HG03457 (cell line): ENCODE measurements around the gene RENBP.

ENCODE experiments used
- ATAC-seq: cut with Tn5 transposase; IDR thresholded peaks from one replicate; pipeline ENCODE4 v1.9.1; 2021; ENCODE audit warnings: moderate number of reproducible peaks; ENCODE audit not compliant: unreplicated experiment

The RENBP gene

DNA sequence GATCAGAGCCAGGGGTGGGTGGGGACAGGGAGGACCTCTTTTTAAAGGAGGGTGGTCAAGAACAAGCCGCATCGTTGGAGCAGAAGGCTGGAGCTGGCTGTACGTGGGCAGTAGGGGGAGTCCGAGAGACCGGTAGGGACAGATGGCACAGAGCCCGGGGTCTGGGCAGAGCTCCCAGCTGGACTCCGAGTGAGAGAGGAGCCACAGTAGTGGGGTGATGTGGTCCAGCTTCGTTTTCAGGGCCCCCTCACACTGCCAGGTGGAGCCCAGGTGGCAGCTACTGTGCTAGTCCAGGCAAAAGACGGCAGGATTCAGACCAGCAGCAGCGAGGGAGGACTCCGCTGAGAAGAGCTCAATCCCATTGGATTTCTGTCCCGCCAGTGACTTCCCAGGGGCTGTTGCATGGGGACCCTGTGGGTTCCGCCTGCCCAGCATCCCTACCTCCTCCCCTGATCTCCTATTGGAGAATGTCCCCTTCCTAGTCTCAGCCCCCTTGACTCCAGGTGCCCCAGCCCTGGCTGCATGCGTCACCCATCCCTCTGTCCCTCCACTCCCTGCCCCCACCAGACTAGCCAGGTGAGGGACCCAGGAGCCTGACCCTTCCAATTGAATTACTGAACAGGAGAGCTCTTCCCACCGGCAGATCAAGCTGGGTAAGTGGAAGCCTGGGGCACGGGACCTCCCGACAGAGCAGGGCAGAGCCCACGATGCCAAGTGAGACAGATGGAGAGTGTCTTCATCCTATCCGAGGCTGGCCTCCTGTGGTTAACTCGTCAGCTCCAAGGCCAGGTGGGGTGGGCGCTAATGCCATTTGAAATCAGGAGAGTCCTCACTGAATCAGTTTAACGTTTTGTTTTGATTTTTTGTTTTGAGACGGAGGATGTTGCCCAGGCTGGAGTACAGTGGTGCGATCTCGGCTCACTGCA lies 21.2 kb downstream of the RENBP start:
- ATAC-seq = no peak

DNA sequence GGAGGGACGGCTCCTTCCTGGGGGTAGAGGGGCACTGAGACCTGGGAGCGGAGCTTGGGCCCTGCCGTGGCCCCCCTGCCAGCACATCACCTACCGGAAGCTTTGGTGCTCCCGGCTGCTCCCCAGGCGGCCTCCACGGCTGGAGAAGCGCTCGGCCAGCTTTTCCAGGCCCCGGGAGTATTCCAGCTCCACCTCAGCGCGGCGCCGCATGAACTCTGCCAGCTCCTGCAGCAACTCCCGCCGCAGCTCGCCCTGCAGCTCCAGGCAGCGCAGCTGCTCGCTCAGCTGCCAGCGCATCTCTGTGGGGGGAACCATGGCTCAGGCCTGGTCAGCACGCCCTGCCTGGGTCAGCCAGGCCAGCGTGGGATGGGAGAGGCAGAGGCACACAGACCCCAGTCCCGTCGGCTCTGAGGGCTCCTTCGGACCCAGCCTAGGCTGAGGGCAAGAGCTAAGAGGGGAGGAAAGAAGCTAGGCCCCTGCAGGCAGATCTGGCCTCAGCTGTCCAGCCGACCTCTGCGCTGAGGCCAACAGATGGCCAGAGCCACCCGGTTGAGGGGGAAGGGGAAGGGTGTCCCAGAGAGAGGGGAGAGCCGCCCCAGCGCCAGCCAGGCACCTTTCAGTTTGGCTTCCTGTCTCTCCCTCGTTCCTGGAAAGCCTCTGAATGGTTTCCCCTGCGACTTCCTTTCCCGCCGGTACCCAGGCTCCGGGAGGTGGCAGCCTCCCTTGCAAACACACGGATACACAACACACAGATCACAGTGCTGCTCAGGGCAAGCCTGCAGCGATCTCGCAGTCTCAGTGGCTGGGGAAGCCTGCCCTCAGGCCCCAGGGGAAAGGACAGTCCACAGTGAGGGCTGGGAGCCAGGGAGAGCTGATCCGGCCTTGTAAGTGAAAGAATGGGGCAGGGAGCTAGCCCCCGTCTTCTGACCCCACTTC lies 22.7 kb downstream of the RENBP start:
- ATAC-seq = no peak

DNA sequence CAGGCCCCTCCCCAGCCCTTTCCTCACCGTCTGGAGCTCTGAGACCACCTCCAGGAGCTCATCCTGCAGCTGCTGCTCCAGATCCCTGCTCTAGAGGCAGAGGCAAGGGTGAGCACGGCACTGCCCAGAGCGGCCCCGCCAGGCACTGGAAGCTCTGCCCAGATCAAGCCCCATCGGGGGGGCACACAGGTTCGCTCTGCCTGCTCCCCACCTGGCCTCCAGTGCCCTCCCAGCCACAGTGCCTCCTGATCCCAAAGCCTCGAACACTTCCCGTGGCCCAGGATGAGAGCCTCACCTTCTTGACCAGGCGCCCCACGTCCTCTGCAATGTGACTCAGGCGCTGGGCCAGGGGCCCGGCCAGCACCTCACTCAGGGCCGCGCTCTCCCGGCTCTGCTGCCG lies 23.4 kb downstream of the RENBP start:
- no peak for ATAC-seq

DNA sequence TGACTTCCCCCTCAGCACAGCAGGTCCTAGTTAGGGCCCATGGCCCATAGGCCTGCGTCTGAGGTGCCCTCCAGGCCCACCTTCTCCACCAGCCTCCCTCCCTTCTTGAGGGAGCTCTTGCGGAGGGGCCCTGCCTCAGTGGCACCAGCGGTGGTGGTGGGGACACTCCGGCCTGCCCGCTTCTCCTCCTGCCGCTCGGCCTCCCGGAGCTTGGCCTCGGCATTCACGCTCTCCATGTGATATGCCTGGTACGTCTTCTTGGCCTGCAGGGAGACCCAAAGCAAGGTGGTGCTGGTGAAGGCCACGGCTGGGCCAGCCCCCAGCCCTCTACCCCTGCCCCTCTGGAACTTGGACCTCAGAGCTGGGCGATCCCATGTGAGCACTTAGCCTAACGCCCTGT lies 23.9 kb downstream of the RENBP start:
- no peak for ATAC-seq

DNA sequence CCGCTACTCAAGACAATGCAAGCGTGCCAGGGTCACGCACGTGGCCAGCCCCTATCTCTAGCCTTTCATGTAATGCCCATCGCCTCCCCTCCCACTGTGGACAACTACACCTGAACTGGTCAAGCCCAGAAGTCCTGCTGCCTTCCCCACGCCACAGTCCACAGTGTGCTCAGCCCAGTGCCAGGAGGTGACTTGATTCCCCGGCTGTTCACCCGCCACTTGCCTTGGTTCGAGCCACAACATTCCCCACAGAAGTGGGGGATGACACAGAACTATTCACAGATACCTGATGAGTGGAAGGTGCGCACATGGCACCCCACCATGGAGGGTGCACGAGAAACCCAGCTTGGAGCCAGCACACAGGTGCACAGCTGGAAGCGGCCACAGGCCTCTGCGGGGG lies 25.2 kb downstream of the RENBP start:
- no peak for ATAC-seq

DNA sequence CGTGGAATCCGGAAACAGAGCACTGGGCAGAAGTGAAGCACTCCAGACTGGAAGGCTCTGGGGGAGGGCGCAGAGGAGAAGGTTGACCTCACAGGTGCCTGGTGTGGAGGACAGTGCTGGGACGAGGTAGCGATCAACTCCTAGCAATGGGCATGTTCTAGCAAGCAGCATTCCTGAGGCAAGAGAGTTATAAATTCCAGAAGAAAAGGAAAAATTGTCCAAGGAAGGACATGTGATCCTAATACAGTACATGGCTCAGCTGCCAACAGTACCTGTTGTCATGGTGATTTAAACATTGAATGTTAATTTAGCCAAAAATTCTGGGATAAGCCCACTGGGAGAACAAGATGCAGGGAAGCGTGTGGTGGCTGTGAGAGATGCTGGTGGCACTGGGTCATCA lies 26.6 kb downstream of the RENBP start:
- no peak for ATAC-seq

DNA sequence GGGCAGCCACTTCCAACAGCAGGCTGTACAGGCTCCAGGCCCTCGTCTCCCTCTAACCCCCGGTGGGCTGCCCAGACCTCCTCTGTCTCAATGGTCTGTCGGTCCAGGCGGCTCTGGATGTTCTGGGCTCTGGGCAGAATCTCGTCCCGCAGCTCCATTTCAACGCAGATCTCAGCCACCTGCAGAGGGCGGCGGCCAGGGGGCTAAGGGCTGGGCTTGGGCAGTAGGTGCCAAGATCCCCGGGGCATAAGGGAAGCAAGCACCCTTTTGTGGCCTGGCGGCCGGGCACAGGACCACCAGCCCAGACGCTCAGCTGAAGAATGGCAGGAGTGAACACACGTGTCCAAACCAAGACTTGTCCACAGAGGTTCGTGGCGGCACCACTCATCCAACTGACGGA lies 30.7 kb downstream of the RENBP start:
- ATAC-seq = no peak

DNA sequence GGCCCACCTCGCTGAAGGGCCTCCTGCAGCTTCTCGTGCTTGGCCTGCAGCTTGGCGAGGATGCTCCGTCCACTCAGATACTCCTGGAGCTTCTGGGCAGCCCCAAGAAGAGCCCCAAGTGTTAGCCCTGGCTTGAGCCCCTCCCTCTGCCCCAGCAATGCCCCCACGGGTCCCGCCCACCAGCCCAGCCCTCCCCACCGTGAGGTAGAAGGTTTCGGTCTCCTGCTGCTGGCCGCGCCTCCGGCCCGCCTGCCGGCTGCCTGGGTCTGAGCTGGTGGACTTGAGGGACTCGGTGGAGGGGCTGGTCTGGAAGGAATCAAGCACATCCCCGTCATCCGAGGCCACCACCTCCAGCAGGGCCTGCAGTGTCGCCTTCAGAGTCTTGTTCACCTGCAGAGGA lies 31.2 kb downstream of the RENBP start:
- no peak for ATAC-seq

DNA sequence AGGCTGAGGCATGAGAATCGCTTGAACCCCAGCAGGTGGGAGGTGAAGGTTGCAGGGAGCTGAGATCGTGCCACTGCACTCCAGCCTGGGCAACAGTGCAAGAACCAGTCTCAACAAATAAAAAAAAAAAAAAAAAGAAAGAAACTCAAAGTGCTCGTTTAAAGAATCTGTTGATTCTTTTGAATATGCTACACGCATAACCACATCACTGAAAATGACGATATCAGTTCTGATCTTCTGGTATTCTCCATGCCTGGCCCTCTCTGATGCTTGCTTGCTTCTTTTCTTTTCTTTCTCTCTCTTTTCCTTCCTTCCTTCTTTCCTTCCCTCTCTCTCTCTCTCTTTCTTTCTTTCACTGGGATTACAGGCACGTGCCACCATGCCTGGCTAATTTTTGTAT lies 32.6 kb downstream of the RENBP start:
- ATAC-seq = no peak

DNA sequence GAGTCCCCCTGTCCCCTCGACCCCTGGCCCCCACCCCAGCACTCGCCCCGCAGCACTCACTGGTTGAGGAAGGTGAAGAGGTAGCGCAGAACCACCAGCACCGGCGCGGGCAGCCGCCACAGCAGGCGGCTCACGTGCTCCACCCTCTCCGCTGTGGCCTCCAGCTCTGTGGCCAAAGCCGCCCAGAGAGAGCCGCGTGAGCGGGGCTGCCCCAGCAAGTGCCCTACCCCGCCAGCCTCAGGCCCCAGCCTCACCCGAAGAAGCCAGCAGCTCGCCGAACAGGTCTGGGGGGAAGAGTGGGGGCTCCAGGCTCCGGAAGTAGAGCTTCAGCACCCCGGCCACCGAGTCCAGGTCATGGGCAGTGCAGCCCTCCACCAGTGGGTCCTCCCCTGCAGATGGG lies 34.0 kb downstream of the RENBP start:
- no peak for ATAC-seq

DNA sequence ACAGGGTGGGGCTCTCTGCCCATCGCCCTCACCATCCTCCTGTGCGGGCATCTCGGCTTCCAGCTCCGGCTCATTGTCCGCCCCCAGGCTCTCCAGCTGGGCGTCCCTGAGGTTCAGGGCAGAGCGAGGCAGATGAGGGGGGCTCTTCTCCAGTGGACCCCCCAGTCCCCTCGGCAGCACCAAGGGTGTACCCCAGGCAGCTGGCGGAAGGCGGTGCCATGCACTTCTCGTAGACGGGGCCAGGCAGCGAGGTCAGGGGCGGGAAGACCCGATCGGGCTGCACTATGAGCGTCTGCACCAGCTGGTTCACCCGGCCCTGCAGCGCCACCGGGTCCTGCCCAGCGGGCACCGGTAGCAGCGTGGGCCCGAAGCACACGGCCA lies 34.5 kb downstream of the RENBP start:
- ATAC-seq = no peak

DNA sequence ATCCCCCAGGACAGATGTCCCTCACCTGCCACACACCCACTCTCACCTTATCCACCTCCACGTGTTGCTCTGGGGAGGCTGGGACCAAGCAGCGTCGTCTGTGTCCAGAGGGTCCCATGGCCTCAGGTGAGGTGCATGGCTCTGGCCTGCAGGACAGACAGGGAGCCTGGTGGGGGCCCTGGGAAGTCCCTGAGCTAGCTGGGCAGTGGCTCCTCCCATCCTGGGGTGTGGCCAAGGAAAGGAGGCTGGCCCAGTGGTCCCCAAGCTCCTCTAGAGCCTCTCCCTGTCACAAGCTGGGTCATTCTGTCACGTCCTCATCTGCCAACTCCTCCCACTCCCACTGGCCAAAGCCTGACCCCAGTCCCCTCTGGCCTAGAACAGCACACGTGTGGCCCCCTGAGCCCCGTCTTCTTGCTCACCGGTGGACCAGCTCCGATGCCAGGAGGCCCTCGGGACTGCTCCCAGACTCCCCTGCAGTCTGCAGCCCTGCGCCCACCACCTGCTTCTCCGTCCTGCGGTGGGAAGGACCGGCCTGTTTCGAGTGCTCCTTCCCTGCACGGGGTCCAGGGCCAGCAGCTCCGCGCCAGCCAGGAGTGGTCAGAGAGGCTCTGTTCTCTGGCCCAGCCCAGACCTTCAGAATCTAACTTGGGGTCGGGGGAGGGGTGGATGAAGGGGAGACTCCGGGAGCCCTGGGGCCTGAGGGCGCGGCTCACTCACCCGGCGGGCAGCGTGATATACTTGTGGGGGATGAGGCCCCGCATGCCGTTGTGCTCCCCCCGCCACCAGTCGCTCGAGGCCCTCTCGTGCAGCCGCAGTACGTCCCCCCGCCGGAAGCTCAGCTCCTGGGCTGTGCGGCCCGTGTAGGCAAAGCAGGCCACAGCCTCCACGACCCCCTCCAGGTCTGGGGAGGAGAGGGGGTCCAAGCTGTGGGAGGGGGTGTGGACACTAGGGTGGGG lies 35.1 kb downstream of the RENBP start:
- no peak for ATAC-seq

DNA sequence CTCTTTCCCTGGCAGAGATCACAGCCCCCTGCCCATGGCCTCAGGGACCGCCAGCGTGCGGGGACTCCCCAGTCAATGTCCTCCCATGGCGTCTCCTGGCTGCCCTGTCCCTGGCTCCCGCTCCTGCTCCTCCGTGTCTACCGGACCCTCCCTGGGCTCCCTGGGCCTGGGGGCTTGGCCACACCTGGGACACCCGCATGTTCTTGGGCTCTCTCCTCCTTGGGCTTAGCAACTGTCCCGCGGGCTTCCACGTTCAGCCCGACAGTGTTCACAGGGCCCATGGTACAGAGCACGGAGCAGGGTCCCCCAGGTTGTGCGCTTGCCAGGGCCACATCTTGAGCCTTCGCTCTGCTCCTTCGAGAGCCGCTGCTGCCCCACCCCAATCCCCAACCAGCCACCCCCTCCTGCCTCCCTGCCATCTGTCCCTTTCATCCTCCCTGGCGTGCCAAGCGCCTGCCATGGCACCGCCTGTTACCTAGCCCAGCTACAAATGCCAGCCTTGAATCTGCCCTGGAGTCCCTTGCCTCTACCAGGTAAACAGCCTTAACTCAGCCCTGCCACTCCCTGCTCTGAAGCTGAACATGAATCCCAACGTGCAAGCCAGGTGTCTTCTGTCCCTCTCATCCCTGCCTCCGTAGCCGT lies 36.1 kb downstream of the RENBP start:
- ATAC-seq = no peak

DNA sequence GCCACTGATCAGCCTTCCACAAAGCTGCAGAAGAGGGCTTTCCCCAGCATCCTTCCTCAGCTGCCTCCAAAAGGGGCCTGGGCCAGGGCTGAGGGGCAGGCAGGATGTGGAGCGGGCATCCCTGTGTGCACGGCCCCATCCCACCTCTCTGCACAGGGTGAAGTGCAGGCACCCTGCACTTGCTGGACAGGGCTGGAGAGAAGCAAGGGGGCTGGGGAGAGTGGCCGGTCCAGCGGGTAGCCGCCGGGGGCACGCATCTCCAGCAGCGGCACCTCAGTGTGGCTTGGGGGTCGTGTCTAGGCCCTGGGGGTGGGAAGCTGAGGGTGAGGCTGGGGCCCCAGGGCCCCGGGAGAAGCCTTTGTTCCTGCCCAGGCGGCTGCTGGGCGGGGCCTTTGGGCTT lies 37.0 kb downstream of the RENBP start:
- ATAC-seq = no peak

DNA sequence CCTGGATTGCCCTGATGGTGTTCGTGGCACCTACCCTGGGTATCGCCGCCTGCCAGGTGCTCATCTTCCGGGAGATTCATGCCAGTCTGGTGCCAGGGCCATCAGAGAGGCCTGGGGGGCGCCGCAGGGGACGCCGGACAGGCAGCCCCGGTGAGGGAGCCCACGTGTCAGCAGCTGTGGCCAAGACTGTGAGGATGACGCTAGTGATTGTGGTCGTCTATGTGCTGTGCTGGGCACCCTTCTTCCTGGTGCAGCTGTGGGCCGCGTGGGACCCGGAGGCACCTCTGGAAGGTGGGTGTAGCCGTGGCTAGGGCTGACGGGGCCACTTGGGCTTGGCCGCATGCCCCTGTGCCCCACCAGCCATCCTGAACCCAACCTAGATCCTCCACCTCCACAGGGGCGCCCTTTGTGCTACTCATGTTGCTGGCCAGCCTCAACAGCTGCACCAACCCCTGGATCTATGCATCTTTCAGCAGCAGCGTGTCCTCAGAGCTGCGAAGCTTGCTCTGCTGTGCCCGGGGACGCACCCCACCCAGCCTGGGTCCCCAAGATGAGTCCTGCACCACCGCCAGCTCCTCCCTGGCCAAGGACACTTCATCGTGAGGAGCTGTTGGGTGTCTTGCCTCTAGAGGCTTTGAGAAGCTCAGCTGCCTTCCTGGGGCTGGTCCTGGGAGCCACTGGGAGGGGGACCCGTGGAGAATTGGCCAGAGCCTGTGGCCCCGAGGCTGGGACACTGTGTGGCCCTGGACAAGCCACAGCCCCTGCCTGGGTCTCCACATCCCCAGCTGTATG lies 38.1 kb downstream of the RENBP start:
- no peak for ATAC-seq

DNA sequence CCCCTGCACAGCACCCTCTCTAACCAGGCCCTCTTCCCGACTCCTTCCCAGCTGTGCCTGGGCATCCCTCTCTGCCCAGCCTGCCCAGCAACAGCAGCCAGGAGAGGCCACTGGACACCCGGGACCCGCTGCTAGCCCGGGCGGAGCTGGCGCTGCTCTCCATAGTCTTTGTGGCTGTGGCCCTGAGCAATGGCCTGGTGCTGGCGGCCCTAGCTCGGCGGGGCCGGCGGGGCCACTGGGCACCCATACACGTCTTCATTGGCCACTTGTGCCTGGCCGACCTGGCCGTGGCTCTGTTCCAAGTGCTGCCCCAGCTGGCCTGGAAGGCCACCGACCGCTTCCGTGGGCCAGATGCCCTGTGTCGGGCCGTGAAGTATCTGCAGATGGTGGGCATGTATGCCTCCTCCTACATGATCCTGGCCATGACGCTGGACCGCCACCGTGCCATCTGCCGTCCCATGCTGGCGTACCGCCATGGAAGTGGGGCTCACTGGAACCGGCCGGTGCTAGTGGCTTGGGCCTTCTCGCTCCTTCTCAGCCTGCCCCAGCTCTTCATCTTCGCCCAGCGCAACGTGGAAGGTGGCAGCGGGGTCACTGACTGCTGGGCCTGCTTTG lies 38.9 kb downstream of the RENBP start:
- no peak for ATAC-seq

DNA sequence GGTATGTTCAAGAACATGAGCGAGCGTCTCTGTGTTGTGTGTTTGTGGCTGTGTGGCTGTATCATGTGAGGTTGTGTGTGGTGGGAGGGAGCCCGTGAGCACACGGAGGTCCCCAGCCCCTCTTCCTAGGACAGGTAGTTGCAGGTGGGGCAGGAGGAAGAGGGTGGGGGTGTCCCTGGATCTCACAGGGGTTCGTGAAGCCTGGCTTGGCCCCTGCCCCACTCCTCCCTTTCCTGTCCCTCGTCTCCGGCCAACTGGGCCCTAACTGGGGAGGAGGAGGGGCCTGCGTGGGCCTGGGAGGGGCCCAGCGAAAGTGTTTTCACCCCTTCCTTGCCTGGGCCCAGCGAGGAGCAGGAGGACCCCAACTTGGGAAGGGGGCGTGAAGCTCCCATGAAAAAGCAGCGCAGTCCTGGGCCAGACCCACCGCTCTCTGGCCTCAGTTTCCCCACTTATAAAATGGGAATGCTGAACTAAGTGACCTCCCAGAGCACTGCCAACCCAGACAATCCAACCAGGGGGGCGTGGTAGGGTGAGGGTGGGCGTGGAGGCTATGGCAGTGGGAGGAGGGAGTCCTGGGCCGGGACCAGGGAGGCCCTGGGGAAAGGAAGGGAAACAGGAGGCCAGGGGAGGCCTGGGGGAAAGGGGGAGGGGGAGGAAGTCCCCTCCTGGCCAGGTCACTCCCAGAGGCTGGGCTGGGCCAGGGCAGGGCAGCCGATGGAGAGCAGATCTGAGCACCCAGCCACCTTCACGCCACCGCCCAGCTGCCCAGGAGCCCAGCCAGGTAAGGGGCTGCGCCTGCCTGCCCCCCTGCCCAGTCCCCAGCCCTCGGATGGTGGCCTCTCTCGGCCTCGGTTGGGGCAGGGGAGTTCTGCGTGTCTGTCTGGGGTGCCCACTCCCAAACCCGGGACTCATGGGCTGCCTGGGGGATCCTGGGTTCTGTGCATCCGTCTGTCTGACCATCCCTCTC lies 40.2 kb downstream of the RENBP start, which contains the start of gene AVPR2:
TSS of gene AVPR2 (plus strand) at position 683 of the 967 bp plus-strand sequence. CDS start 473 bp downstream, outside the sequence.
- ATAC-seq = no peak
